Fibroblast of the conjunctiva (primary cell): ENCODE measurements around the gene EXOC3L1.

ENCODE experiments used
- DNase-seq: peaks from one replicate; pipeline ENCODE4 v3.0.0-alpha.2; 2010; ENCODE audit warnings: low read depth

The EXOC3L1 gene

GRCh38 chr16:67147437-67148140 is 42.3 kb downstream of the EXOC3L1 start:
- DNase-seq: no peak

DNA sequence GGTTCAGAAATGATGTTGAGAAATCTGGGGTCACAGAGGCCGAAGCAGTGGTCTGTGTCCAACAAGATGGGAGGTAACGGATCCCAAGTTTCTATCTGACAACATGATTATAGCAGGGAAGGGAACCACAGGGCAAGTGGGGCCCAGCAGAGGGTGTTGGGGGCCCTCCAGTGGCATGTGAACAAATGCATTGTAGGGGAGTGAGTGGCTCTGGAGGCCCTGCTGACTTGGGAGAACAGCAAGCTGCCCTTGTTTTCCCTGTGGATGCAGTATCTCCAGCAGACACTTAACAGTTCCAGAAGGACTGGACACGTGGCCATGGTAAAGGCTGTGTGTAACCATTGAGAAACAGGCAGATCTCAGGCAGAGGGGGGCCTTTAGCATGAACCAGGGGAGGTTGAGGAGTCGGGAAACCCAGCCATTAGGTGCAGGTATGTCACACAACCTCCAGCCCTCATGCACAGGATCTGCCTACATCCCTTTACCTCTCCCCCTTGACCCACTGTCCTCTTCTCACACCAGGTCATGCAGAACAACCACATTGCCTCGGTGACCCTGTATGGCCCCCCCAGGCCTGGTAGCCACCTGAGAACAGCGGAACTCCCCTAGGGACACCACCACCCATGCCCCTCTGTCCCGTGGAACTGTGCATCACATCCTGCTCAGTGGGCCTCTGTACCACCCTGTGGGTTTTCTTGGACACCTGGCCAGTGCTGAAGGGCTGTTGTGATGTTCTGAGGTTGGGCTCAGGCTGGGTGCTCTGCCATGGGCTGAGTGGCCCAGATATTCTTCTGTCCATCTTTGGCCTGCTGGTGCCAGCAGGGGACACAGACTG is 43.2 kb downstream of the EXOC3L1 start:
- DNase-seq: no peak

DNA sequence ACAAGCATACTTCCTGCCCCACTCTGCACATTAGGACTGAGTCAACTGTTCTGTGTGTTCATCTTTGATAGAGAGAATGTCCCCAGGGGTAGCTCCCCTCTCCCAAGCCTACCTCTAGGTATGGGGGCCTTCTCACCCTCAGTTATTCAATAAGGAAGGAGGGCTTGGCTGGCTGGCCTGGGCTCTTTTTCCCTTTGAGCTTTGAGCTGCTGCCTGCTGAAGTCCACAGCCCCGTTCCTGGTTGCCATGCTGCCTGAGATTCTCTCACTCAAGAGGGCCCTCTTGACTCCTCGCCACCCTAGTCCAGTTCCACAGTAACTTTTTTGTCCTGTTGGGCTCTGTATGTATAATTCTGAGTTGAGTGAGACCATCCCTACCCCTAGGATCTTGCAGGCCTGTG is 44.2 kb downstream of the EXOC3L1 start:
- no peak for DNase-seq

DNA sequence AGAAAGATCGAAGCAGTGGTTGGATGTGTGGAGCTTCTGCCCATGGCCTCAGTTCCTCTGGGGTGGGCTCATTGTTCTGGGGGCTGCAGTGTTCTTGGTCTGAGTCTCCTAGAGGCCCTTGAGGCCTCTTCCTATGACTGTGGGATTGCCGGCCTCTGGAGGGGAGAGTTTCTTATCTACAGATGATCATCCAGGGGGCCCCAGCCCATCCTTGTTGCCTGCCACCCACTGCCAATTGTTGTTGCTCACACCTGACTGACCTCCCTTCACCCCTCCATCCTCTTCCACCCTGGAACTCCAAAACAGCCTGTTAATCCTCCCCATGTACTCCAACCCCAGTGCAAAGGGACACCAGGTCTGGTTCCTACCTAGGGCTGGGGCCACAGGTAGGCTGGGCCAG is 45.0 kb downstream of the EXOC3L1 start:
- DNase-seq: no peak

DNA sequence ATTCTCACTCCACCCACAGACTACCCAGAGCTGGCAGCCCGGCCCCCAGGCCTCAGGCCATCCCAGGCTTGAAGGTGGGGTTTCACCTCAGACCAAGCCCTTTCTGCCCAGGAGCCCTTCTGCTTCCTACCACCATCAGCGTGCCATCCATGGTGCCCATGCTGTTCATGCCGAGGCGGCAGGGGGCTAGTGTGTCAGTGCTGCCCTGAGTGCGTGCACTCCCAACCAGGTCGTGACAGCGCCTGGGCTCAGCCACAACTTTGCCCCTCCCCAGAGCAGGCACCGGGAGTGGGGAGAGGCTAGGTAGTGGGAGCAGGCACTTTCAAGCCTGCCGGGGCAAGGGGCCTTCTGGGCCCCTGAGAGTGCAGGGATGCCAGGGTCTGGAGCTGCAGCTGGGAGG is 47.6 kb downstream of the EXOC3L1 start:
- no peak for DNase-seq

DNA sequence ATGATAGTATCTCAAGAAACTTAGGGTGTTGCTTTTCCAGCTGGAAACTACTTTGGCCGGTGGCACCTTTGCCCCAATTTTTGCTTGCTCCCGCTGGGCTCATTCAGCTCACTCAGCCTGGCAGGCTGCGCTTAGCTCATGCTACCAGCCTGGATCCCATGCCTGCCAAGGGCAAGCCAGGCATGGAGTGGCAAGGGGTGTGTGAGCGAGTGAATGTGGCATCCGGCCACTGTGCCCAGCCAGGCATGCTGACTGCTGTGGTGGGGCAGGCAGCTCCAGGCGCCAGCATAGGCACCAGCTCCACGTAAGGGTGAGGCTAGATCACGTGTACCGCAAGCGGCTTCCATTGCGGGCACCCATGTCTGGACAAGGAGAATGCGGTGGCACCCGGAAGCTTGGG is 48.5 kb downstream of the EXOC3L1 start:
- DNase-seq: no peak

DNA sequence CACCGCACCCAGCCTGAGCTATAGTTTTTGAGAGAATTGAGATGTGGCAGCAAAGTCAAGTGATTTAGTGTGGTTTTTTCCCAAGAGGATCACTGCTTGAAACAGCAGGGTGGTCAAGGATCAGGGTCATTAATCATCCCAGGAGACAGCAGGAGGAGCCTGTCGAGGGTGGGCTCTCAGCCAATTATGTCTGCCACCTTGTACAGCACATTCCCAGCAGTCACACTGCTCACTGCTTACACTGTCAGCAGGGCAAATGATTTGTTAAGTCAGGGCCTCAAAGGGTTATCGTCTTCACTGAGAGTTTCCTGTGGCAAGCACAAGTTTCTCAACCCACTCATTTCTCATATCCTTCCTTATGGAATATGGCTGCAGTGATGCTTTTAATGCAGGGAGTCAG is 52.3 kb downstream of the EXOC3L1 start:
- no peak for DNase-seq
